Measurements from ENCODE around the gene FSCN2. TPM values are rescaled to one million over a fixed set of nuclear protein-coding genes. Genes with fewer than 3 reads are reported as not detected.

Gene FSCN2
- total and polyA plus RNA-seq, 10 of the 15 experiments (the other 5 are each of a cell fraction or from before 2014, with no cell fraction given), result 0.12 to 2.1 (median 0.65) TPM; not detected in 3

DNA sequence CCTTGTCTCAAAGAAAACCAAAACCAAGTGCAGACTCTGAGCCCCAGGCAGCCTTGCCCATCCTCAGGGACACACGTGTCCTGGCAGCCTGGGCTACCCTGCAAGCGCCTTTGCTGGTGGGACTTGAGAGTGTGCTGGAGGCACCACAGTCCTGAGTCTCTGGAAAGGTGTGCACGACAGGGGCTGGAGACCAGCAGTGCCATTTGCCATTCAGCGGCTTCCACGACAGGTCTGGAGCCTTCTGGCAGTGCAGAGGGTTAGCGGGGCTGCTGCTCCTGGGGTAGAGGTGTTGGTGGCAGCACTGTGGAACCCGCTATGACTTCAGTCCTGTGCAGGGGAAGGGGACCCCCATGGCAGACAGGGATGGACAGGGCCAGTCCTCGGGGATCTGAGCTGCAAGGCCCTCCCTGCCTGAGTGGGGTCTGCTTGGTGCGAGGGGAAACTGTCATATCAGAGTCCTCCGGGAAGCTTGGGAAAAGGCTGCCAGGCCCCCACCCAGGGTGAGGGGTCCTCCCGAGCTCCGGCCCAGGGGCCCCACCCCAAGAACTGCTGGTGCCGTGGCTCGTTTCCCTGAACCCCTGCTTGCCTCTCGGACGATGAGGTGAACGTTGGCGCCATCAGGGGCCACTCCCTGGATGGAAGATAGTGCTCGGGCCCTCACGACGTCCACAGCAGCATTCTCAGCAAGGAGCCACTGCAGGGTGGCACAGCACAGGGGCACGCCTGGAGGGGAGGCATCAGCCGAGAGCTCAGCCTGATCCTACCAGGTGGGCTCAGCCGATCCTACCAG, 17.2 kb downstream of the FSCN2 start (continued):
- TF ChIP-seq SMAD5 (IDR thresholded peaks at IDR 0.05; ENCODE audit: low read depth), result no peak

DNA sequence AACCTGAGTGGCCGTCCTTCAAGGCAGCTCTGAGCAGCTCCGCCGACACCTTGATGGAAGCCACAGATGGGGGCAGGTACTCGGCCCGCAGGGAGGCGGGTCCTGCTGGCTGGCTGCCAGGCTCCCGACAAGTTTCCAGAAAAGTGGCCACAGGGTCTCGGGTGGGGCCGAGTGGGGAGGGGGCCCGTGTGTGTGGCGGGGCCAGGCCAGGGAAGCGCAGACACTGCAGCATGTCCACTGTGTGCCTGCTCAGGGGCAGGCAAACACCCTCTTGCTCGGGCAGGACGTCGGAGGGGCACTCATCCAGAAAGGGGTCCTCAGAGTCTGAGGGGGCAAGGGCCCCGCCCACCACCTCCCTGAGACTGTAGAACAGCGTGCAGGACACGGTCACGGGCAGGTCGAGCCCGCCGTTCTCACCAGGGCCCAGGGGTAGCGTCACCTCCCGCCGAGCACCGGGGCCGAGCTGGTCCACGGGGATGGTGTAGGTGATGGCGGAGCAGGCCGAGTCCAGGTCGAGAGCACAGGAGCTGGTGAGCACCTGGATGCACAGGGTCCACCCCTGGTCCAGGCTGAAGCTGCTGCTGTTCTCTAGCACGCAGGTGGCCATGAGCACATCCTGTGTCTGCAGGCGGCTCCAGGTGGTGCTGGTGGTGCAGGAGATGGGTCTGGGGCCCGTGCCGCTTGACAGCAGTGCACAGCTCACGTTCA, 18.9 kb downstream of the FSCN2 start:
- Histone ChIP-seq H3K4me1 (ENCODE audit: control insufficient read depth, insufficient read depth, low read length) (peaks cover 4% of the 10 kb centered on the region; the same call in 1 of the 2 replicates), H3K36me3 (ENCODE audit: control insufficient read depth in 2 of 2, insufficient read depth in 2 of 2, low read length in 1 of 2) (peaks cover 14 to 36% of the 10 kb centered on the region in 2 experiments; a peak in 3 of 4 replicates), H3K27ac (ENCODE audit: control insufficient read depth, insufficient read depth) (no peak overlapping the region), H4K20me1 (ENCODE audit: control insufficient read depth, insufficient read depth) (no peaks in the 10 kb centered on the region), H3K4me3 (no peak overlapping the region), H2AFZ (ENCODE audit: control insufficient read depth, low read depth, low read length) (no peak overlapping the region), H3K9ac (ENCODE audit: control insufficient read depth, insufficient read depth, low read length) (no peak overlapping the region), H3K9me3 (replicated peaks; ENCODE audit: control insufficient read depth, insufficient read depth, low read length) (no peaks in the 10 kb centered on the region), H3K4me2 (ENCODE audit: control insufficient read depth, insufficient read depth) (no peak overlapping the region), H3K27me3 (replicated peaks in 1 of 2; ENCODE audit: control insufficient read depth in 2 of 2, insufficient read depth in 2 of 2, low read length in 1 of 2) (no peaks in the 10 kb centered on the region), H3K79me2 (ENCODE audit: control insufficient read depth, insufficient read depth, low read length) (peaks cover 22% of the 10 kb centered on the region)
- no TSS peak for BruUV-seq (replicated peaks)
- ATAC-seq, result no peak
- RAD21 ChIA-PET (ENCODE audit: unreplicated experiment), result no interaction called here
- SMC1A ChIA-PET (ENCODE audit: uncharacterized antibody, unreplicated experiment), result no interaction called here
- TF ChIP-seq PAX5 (IDR thresholded peaks at IDR 0.05; ENCODE audit: borderline replicate concordance, low read depth, low read length) (no peak), FOXK2 (IDR thresholded peaks at IDR 0.05) (no peak), EP300 (IDR thresholded peaks at IDR 0.05; ENCODE audit: borderline replicate concordance in 1 of 2, control insufficient read depth in 1 of 2, low read depth in 2 of 2, low read length in 2 of 2) (no peak), TARDBP (IDR thresholded peaks at IDR 0.05; ENCODE audit: borderline replicate concordance) (no peak), CBX5 (IDR thresholded peaks at IDR 0.05; ENCODE audit: low read depth) (no peak), ETV6 (conservative IDR thresholded peaks at IDR 0.05 in 1 of 2, IDR thresholded peaks at IDR 0.05 in 1 of 2; ENCODE audit: borderline replicate concordance in 1 of 2, low read depth in 1 of 2) (no peak)
- TF ChIP-seq, protein P1, sequence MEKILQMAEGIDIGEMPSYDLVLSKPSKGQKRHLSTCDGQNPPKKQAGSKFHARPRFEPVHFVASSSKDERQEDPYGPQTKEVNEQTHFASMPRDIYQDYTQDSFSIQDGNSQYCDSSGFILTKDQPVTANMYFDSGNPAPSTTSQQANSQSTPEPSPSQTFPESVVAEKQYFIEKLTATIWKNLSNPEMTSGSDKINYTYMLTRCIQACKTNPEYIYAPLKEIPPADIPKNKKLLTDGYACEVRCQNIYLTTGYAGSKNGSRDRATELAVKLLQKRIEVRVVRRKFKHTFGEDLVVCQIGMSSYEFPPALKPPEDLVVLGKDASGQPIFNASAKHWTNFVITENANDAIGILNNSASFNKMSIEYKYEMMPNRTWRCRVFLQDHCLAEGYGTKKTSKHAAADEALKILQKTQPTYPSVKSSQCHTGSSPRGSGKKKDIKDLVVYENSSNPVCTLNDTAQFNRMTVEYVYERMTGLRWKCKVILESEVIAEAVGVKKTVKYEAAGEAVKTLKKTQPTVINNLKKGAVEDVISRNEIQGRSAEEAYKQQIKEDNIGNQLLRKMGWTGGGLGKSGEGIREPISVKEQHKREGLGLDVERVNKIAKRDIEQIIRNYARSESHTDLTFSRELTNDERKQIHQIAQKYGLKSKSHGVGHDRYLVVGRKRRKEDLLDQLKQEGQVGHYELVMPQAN (conservative IDR thresholded peaks at IDR 0.05), result no peak
- POLR2A ChIA-PET, result no interaction called here
- in situ Hi-C loops (cut with MboI) (no loop called here), intact Hi-C loops (cut with micrococcal nuclease; ENCODE audit: unreplicated experiment) (no loop called here)
- CTCF ChIA-PET, result interaction anchor here (1.4 kb wide), 1 partner anchor 14 kb away, joined by 3 read pairs; no protein-coding TSS in a partner anchor
- DNase-seq (ENCODE audit: low read depth, low spot score), result no peak
- no peak for FAIRE-seq
- WGBS (ENCODE audit: insufficient coverage, insufficient replicate concordance, low lambda C conversion rate, missing lambda C conversion rate), result 80% methylated on average over 36 of the region's 36 CpGs

All from GM12878 (cell line).